H9 (cell line): ENCODE results near the gene PTCH1. TPM values are rescaled to one million over a fixed set of nuclear protein-coding genes. Genes with fewer than 3 reads are reported as not detected.

ENCODE experiments used
- DNase-seq: peaks from one replicate; pipeline ENCODE4 v3.0.0-alpha.2; 2017
- H2AFZ ChIP-seq: one replicate; pipeline ENCODE4 v1.6.1; 2013; ENCODE audit warnings: mild to moderate bottlenecking, low read length, control low read depth, moderate library complexity
- H2AK5ac ChIP-seq: 2 replicates; pipeline ENCODE4 v1.6.1; 2013; ENCODE audit warnings: low read length, control low read depth, mixed read lengths; ENCODE audit not compliant: insufficient read length
- H2BK120ac ChIP-seq: one replicate; pipeline ENCODE4 v1.6.1; 2013; ENCODE audit warnings: low read depth, mild to moderate bottlenecking, low read length, control low read depth, inconsistent platforms; ENCODE audit not compliant: poor library complexity, severe bottlenecking
- H2BK12ac ChIP-seq: 2 replicates; pipeline ENCODE4 v1.6.1; 2013; ENCODE audit warnings: low read length, control low read depth, mixed read lengths, low read depth; ENCODE audit not compliant: insufficient read length
- H2BK15ac ChIP-seq: 2 replicates; pipeline ENCODE4 v1.6.1; 2013; ENCODE audit warnings: low read depth, low read length, control low read depth
- H2BK20ac ChIP-seq: one replicate; pipeline ENCODE4 v1.6.1; 2013; ENCODE audit warnings: low read depth, mild to moderate bottlenecking, low read length, control low read depth, inconsistent platforms; ENCODE audit not compliant: poor library complexity, severe bottlenecking
- H2BK5ac ChIP-seq: 2 replicates; pipeline ENCODE4 v1.6.1; 2013; ENCODE audit warnings: low read length, control low read depth, mixed read lengths; ENCODE audit not compliant: insufficient read length
- H3K14ac ChIP-seq: 2 replicates; pipeline ENCODE4 v1.6.1; 2013; ENCODE audit warnings: low read length, control low read depth; ENCODE audit not compliant: insufficient read depth
- H3K18ac ChIP-seq: 2 replicates; pipeline ENCODE4 v1.6.1; 2013; ENCODE audit warnings: low read depth, mild to moderate bottlenecking, mixed read lengths, low read length, control low read depth; ENCODE audit not compliant: insufficient read length
- H3K23ac ChIP-seq: 2 replicates; pipeline ENCODE4 v1.6.1; 2013; ENCODE audit warnings: low read length, control low read depth, mixed read lengths, low read depth; ENCODE audit not compliant: insufficient read length
- H3K23me2 ChIP-seq: 2 replicates; pipeline ENCODE4 v1.6.1; 2013; ENCODE audit warnings: low read depth, mild to moderate bottlenecking, mixed read lengths, low read length, control low read depth; ENCODE audit not compliant: insufficient read length, poor library complexity, severe bottlenecking
- H3K27ac ChIP-seq: 2 replicates; pipeline ENCODE4 v1.5.1; 2013; ENCODE audit warnings: low read length, control low read depth, mixed read lengths, low read depth; ENCODE audit not compliant: insufficient read length
- H3K27me3 ChIP-seq: 2 replicates; pipeline ENCODE4 v1.6.1; 2013; ENCODE audit warnings: low read length, control low read depth, inconsistent platforms; ENCODE audit not compliant: insufficient read depth
- H3K4ac ChIP-seq: 2 replicates; pipeline ENCODE4 v1.6.1; 2013; ENCODE audit warnings: low read depth, mild to moderate bottlenecking, control low read depth, inconsistent platforms, low read length, moderate library complexity
- H3K4me1 ChIP-seq: 2 replicates; pipeline ENCODE4 v1.6.1; 2013; ENCODE audit warnings: low read length, control low read depth, inconsistent platforms; ENCODE audit not compliant: insufficient read depth
- H3K4me2 ChIP-seq: 2 replicates; pipeline ENCODE4 v1.6.1; 2013; ENCODE audit warnings: low read length, control low read depth, mixed read lengths; ENCODE audit not compliant: insufficient read length, insufficient read depth
- H3K56ac ChIP-seq: 2 replicates; pipeline ENCODE4 v1.6.1; 2013; ENCODE audit warnings: low read depth, mild to moderate bottlenecking, mixed read lengths, low read length, control low read depth; ENCODE audit not compliant: insufficient read length
- H3K79me1 ChIP-seq: 2 replicates; pipeline ENCODE4 v1.6.1; 2013; ENCODE audit warnings: low read depth, mild to moderate bottlenecking, moderate library complexity, low read length, control low read depth, inconsistent platforms; ENCODE audit not compliant: insufficient read depth, poor library complexity, severe bottlenecking
- H3K79me2 ChIP-seq: 2 replicates; pipeline ENCODE4 v1.6.1; 2013; ENCODE audit warnings: low read length, control low read depth, inconsistent platforms; ENCODE audit not compliant: insufficient read depth
- H3K9ac ChIP-seq: 2 replicates; pipeline ENCODE4 v1.6.1; 2013; ENCODE audit warnings: low read length, control low read depth, mixed read lengths; ENCODE audit not compliant: insufficient read length; ENCODE audit errors: extremely low read depth
- H3K9me3 ChIP-seq: one replicate; pipeline ENCODE4 v1.6.1; 2013; ENCODE audit warnings: low read depth, low read length, inconsistent platforms; ENCODE audit not compliant: control insufficient read depth
- H3T11ph ChIP-seq: one replicate; pipeline ENCODE4 v1.6.1; 2013; ENCODE audit warnings: mild to moderate bottlenecking, low read length, control low read depth, inconsistent platforms
- H4K20me1 ChIP-seq: one replicate; pipeline ENCODE4 v1.6.1; 2013; ENCODE audit not compliant: control insufficient read depth, insufficient read length, insufficient read depth
- H4K5ac ChIP-seq: 2 replicates; pipeline ENCODE4 v1.6.1; 2013; ENCODE audit warnings: low read depth, mild to moderate bottlenecking, mixed read lengths, low read length, control low read depth; ENCODE audit not compliant: insufficient read length
- H4K8ac ChIP-seq: replicated peaks from 2 replicates; pipeline ENCODE4 v1.6.1; 2013; ENCODE audit warnings: low read length, control low read depth, mixed read lengths, low read depth; ENCODE audit not compliant: insufficient read length
- H4K91ac ChIP-seq: 2 replicates; pipeline ENCODE4 v1.6.1; 2013; ENCODE audit warnings: low read depth, mild to moderate bottlenecking, moderate library complexity, mixed read lengths, low read length, control low read depth; ENCODE audit not compliant: insufficient read length
- H3K27ac Mint-ChIP-seq, 3 experiments: 2 replicates in 2 of 3; 3 replicates in 1 of 3; pipeline ENCODE4 v1.8.0; 2020 to 2021; ENCODE audit warnings: mixed read lengths in 3 of 3, mild to moderate bottlenecking in 1 of 3, moderate library complexity in 1 of 3
- H3K27me3 Mint-ChIP-seq: 2 replicates; pipeline ENCODE4 v1.8.0; 2021; ENCODE audit warnings: low read depth, mild to moderate bottlenecking, moderate library complexity, mixed read lengths
- H3K36me3 Mint-ChIP-seq, 3 experiments: 2 replicates in 2 of 3; 3 replicates in 1 of 3; pipeline ENCODE4 v1.8.0; 2020 to 2021; ENCODE audit warnings: low read depth in 3 of 3, mixed read lengths in 3 of 3; ENCODE audit not compliant: insufficient read depth in 1 of 3
- H3K4me1 Mint-ChIP-seq, 2 experiments: 2 replicates each; pipeline ENCODE4 v1.8.0; 2020; ENCODE audit warnings: mixed read lengths in 2 of 2
- H3K4me3 Mint-ChIP-seq, 2 experiments: 2 replicates in 1 of 2; 3 replicates in 1 of 2; pipeline ENCODE4 v1.8.0; 2020 to 2021; ENCODE audit warnings: mild to moderate bottlenecking in 2 of 2, mixed read lengths in 2 of 2, moderate library complexity in 1 of 2
- H3K9me3 Mint-ChIP-seq, 2 experiments: 2 replicates in 1 of 2; 3 replicates in 1 of 2; pipeline ENCODE4 v1.8.0; 2020; ENCODE audit warnings: mild to moderate bottlenecking in 2 of 2, mixed read lengths in 2 of 2, moderate library complexity in 1 of 2
- CTCF ChIP-seq: fragments of 200-600 bp; sonication (generic); conservative IDR thresholded peaks from 3 replicates; pipeline ENCODE4 v1.8.0; 2021; ENCODE audit warnings: antibody characterized with exemption, mild to moderate bottlenecking
- WGBS: extraction: QIAGEN DNeasy Blood & Tissue Kit; methylation state at CpG from one replicate; pipeline ENCODE4 v1.1.7; 2013; ENCODE audit warnings: missing lambda C conversion rate, low lambda C conversion rate, mixed read lengths; ENCODE audit not compliant: insufficient read length; ENCODE audit errors: extremely low coverage; 5-methylcytosine and 5-hydroxymethylcytosine counted together
- total RNA-seq: library from RNA; stranded (reverse); gene quantifications from 2 replicates; pipeline ENCODE4 v1.2.1, GENCODE V29; 2021

The PTCH1 gene
- total RNA-seq, 1 experiment from 2014 or later = 9.1 TPM

- Histone ChIP-seq H3T11ph (no peak overlapping the region), H2BK120ac (no peak overlapping the region), H3K14ac (no peak overlapping the region), H3K23ac (no peak overlapping the region), H3K23me2 (no peaks in the 10 kb centered on the region), H3K4ac (no peak overlapping the region), H2BK15ac (no peak overlapping the region), H3K79me2 (no peaks in the 10 kb centered on the region), H2AFZ (no peak overlapping the region), H2AK5ac (no peak overlapping the region), H3K9ac (no peak overlapping the region), H3K27me3 (no peaks in the 10 kb centered on the region), H3K56ac (no peak overlapping the region), H4K20me1 (no peaks in the 10 kb centered on the region), H2BK20ac (no peak overlapping the region), H3K18ac (no peak overlapping the region), H3K4me1 (no peaks in the 10 kb centered on the region), H2BK5ac (no peak overlapping the region), H4K8ac (no peak overlapping the region), H3K27ac (no peak overlapping the region), H4K5ac (no peak overlapping the region), H2BK12ac (no peak overlapping the region), H3K79me1 (no peaks in the 10 kb centered on the region), H3K4me2 (no peak overlapping the region), H4K91ac (no peak overlapping the region), H3K9me3 (no peaks in the 10 kb centered on the region)
- no CpG with 5 or more reads among the region's 2 CpGs for WGBS
- Mint-ChIP-seq H3K9me3 (no peaks in the 10 kb centered on the region), H3K36me3 (peaks cover 10 to 22% (median 19%) of the 10 kb centered on the region in 3 experiments; a peak in 6 of 7 replicates), H3K4me3 (no peak overlapping the region), H3K27ac (no peak overlapping the region), H3K4me1 (peaks cover 20 to 21% of the 10 kb centered on the region in 2 experiments), H3K27me3 (peaks cover 52% of the 10 kb centered on the region)
- no peak for DNase-seq
- no peak for TF ChIP-seq CTCF
Observed at GRCh38 chr9:95443301-95443700, 73.5 kb downstream of the PTCH1 start.
